HepG2 (cell line): ENCODE measurements around the gene LHB. TPM values are rescaled to one million over a fixed set of nuclear protein-coding genes. Genes with fewer than 3 reads are reported as not detected.

Experiments used
- ATAC-seq: fragments of 200-7000 bp; cut with Tn5 transposase; 3 replicates; pipeline ENCODE4 v1.9.1; 2020; ENCODE audit warnings: mild to moderate bottlenecking, moderate library complexity
- BruUV-seq: library from RNA; stranded (reverse); fragments of 400-500 nt; replicated peaks from 2 replicates; lab custom pipeline; 2021; lab: Mats Ljungman, UMichigan
- CTCF ChIA-PET: fragments of 300-600 bp; formaldehyde crosslinking; extraction: SDS; loops from one replicate; lab custom pipeline; 2021; ENCODE audit warnings: low total read pairs, inconsistent platforms, low intra/inter-chr PET ratio; lab: Yijun Ruan, JAX
- POLR2A ChIA-PET: fragments of 350-600 bp; sonication (Branson Sonifier 250); formaldehyde crosslinking; loops from one replicate; lab custom pipeline; 2020; ENCODE audit warnings: antibody characterized with exemption, inconsistent platforms; lab: Yijun Ruan, JAX
- DNase-seq: peaks from one replicate; pipeline ENCODE4 v3.0.0-alpha.2; 2015; ENCODE audit warnings: low spot score
- FAIRE-seq: peaks from 3 replicates; lab custom pipeline; 2011; peaks lifted over from hg19 to GRCh38; lab: Jason Lieb, UNC
- H2AFZ ChIP-seq: one replicate; pipeline ENCODE4 v1.6.1; 2011; ENCODE audit warnings: low read length, inconsistent platforms
- H3K27ac ChIP-seq: fragments of 300-600 bp; 3 replicates; pipeline ENCODE4 v1.8.0; 2011; ENCODE audit warnings: mixed run types, mild to moderate bottlenecking, mixed read lengths, low read length, inconsistent platforms; ENCODE audit not compliant: insufficient read depth; ENCODE audit errors: extremely low read length
- H3K27me3 ChIP-seq, 2 experiments: fragments of 200-600 bp in 1 of 2; 2 replicates in 1 of 2; 3 replicates in 1 of 2; pipeline versions ENCODE4 v1.6.0 to v1.8.0; 2011; ENCODE audit warnings: low read length in 2 of 2, mild to moderate bottlenecking in 2 of 2, moderate library complexity in 2 of 2, inconsistent platforms in 1 of 2; ENCODE audit not compliant: insufficient read depth in 2 of 2, control insufficient read depth in 1 of 2
- H3K36me3 ChIP-seq, 2 experiments: fragments of 200-600 bp in 1 of 2; replicated peaks in 1 of 2; 2 replicates in 1 of 2; 3 replicates in 1 of 2; pipeline versions ENCODE4 v1.5.1 to v1.8.0; 2011; ENCODE audit warnings: low read length in 2 of 2, inconsistent platforms in 1 of 2; ENCODE audit not compliant: insufficient read depth in 2 of 2, control insufficient read depth in 1 of 2
- H3K4me1 ChIP-seq: 2 replicates; pipeline ENCODE4 v1.5.1; 2012; ENCODE audit warnings: low read length, inconsistent platforms; ENCODE audit not compliant: insufficient read depth
- H3K4me2 ChIP-seq: 2 replicates; pipeline ENCODE4 v1.6.0; 2011; ENCODE audit warnings: low read depth, low read length, inconsistent platforms
- H3K4me3 ChIP-seq, 3 experiments: fragments of 200-600 bp in 1 of 3; sonication (generic), shearing (Covaris generic) in 1 of 3; replicated peaks in 1 of 3; 2 replicates each; pipeline ENCODE4 v1.5.1; 2011 to 2016; ENCODE audit warnings: low read length in 3 of 3, inconsistent platforms in 2 of 3, low read depth in 2 of 3, mild to moderate bottlenecking in 2 of 3, control low read depth in 1 of 3, mixed read lengths in 1 of 3; ENCODE audit not compliant: insufficient read depth in 1 of 3
- H3K79me2 ChIP-seq: one replicate; pipeline ENCODE4 v1.6.1; 2011; ENCODE audit warnings: low read length, inconsistent platforms; ENCODE audit not compliant: insufficient read depth
- H3K9ac ChIP-seq: 2 replicates; pipeline ENCODE4 v1.6.0; 2011; ENCODE audit warnings: mild to moderate bottlenecking, low read depth, low read length, inconsistent platforms; ENCODE audit not compliant: insufficient read depth
- H3K9me3 ChIP-seq: 2 replicates; pipeline ENCODE4 v1.5.1; 2012; ENCODE audit warnings: mild to moderate bottlenecking, low read length
- H4K20me1 ChIP-seq: 2 replicates; pipeline ENCODE4 v1.6.0; 2011; ENCODE audit warnings: inconsistent platforms, mild to moderate bottlenecking, low read length, moderate library complexity; ENCODE audit not compliant: insufficient read depth
- GATA4 ChIP-seq: sonication (generic); IDR thresholded peaks from 2 replicates; pipeline ENCODE4 v1.6.1; 2016; ENCODE audit warnings: antibody characterized with exemption, low read depth, borderline replicate concordance
- HOXA9 ChIP-seq: sonication (generic); formaldehyde crosslinking; IDR thresholded peaks from 2 replicates; pipeline ENCODE4 v1.8.1; 2022; ENCODE audit warnings: missing genetic modification reagents, mild to moderate bottlenecking, moderate library complexity, borderline replicate concordance
- KAT2B ChIP-seq: fragments of 150-350 bp; IDR thresholded peaks from 2 replicates; pipeline ENCODE4 v1.6.1; 2014; ENCODE audit warnings: low read depth, low read length, borderline replicate concordance
- MTF2 ChIP-seq: sonication (generic); formaldehyde crosslinking; IDR thresholded peaks from 2 replicates; pipeline ENCODE4 v1.5.0; 2020; ENCODE audit warnings: missing genetic modification reagents, borderline replicate concordance
- MYC ChIP-seq: sonication (generic); formaldehyde crosslinking; IDR thresholded peaks from 2 replicates; pipeline ENCODE4 v1.9.0; 2021; ENCODE audit warnings: missing genetic modification reagents, borderline replicate concordance
- PHF21A ChIP-seq: sonication (generic); formaldehyde crosslinking; IDR thresholded peaks from 2 replicates; pipeline ENCODE4 v1.5.0; 2020; ENCODE audit warnings: mild to moderate bottlenecking, missing genetic modification reagents
- PITX1 ChIP-seq: sonication (generic); formaldehyde crosslinking; IDR thresholded peaks from 2 replicates; pipeline ENCODE4 v1.5.1; 2020; ENCODE audit warnings: mild to moderate bottlenecking, missing genetic modification reagents
- PRPF4 ChIP-seq: fragments of 200-400 bp; formaldehyde crosslinking; IDR thresholded peaks from 2 replicates; pipeline ENCODE4 v1.6.1; 2016; ENCODE audit warnings: low read length, low read depth; ENCODE audit not compliant: poor library complexity, severe bottlenecking
- RFX3 ChIP-seq: IDR thresholded peaks from 2 replicates; pipeline ENCODE4 v1.6.1; 2016; ENCODE audit warnings: missing biosample characterization, missing genetic modification reagents
- SP1 ChIP-seq, 2 experiments: fragments of 450-650 bp in 1 of 2; sonication (generic) in 1 of 2; formaldehyde crosslinking in 1 of 2; IDR thresholded peaks; 2 replicates each; pipeline versions ENCODE4 v1.4.0 to v1.6.1; 2016 to 2020; ENCODE audit warnings: missing genetic modification reagents in 1 of 2
- SPEN ChIP-seq: sonication (generic); formaldehyde crosslinking; IDR thresholded peaks from 2 replicates; pipeline ENCODE4 v1.5.1; 2020; ENCODE audit warnings: low read depth, mild to moderate bottlenecking, missing genetic modification reagents
- SRSF9 ChIP-seq: fragments of 200-400 bp; formaldehyde crosslinking; IDR thresholded peaks from 2 replicates; pipeline ENCODE4 v1.6.1; 2018; ENCODE audit warnings: borderline replicate concordance, mild to moderate bottlenecking, low read depth, low read length; ENCODE audit not compliant: insufficient read depth, poor library complexity, severe bottlenecking
- U2AF2 ChIP-seq: fragments of 200-400 bp; formaldehyde crosslinking; IDR thresholded peaks from 2 replicates; pipeline ENCODE4 v1.6.1; 2017; ENCODE audit warnings: low read depth, mild to moderate bottlenecking, low read length
- ZFP37 ChIP-seq: sonication (generic); formaldehyde crosslinking; IDR thresholded peaks from 2 replicates; pipeline ENCODE4 v1.4.0; 2020; ENCODE audit warnings: missing genetic modification reagents, borderline replicate concordance
- ZFX ChIP-seq: sonication (generic); formaldehyde crosslinking; IDR thresholded peaks from 2 replicates; pipeline ENCODE4 v1.4.0; 2020; ENCODE audit warnings: mild to moderate bottlenecking, low read depth, missing genetic modification reagents, moderate library complexity
- ZKSCAN1 ChIP-seq: fragments of 150-350 bp; IDR thresholded peaks from 2 replicates; pipeline ENCODE4 v1.6.1; 2014; ENCODE audit warnings: low read length
- ZMYM3 ChIP-seq: sonication (generic); formaldehyde crosslinking; IDR thresholded peaks from 2 replicates; pipeline ENCODE4 v1.5.1; 2020; ENCODE audit warnings: mild to moderate bottlenecking, missing genetic modification reagents
- ZNF350 ChIP-seq: sonication (generic); formaldehyde crosslinking; IDR thresholded peaks from 2 replicates; pipeline ENCODE4 v1.4.0; 2020; ENCODE audit warnings: mild to moderate bottlenecking, low read depth, missing genetic modification reagents, borderline replicate concordance
- ZNF564 ChIP-seq: sonication (generic); formaldehyde crosslinking; IDR thresholded peaks from 2 replicates; pipeline ENCODE4 v1.8.1; 2023; ENCODE audit warnings: mild to moderate bottlenecking, missing genetic modification reagents
- ZNF879 ChIP-seq: sonication (generic); formaldehyde crosslinking; IDR thresholded peaks from 2 replicates; pipeline ENCODE4 v1.8.1; 2023; ENCODE audit warnings: missing genetic modification reagents
- WGBS: methylation state at CpG from one replicate; pipeline ENCODE4 v1.1.6; 2017; ENCODE audit warnings: low lambda C conversion rate; 5-methylcytosine and 5-hydroxymethylcytosine counted together
- in situ Hi-C: cut with HindIII; loops from 2 replicates; pipeline ENCODE4 v1.10.0; 2017; ENCODE audit warnings: low pct_unique_long_range_greater_than_20kb; ENCODE audit not compliant: extremely low pct_ligation_motif_present
- intact Hi-C: fragments of 100-400 bp; cut with micrococcal nuclease; formaldehyde crosslinking; loops from one replicate; pipeline ENCODE4 v1.10.0; 2022; ENCODE audit not compliant: unreplicated experiment
- polyA plus RNA-seq, 8 experiments: library from polyadenylated mRNA; depleted of rRNA in 3 of 8; stranded (reverse) in 7 of 8; unstranded in 1 of 8; fragments of >200 nt; fragmentation: Illumina TruSeq in 4 of 8; extraction: Trizol in 4 of 8; gene quantifications; 2 replicates each; pipeline versions ENCODE4 v1.2.1 to v1.2.3, GENCODE V29; 2011 to 2016; ENCODE audit warnings: low read depth in 4 of 8, missing spikeins in 1 of 8, mixed read lengths in 1 of 8; ENCODE audit not compliant: insufficient read depth in 1 of 8
- total RNA-seq, 5 experiments: library from RNA; depleted of rRNA; stranded (reverse); fragments of >200 nt; fragmentation: Illumina TruSeq; extraction: Trizol; gene quantifications; 2 replicates each; pipeline ENCODE4 v1.2.3, GENCODE V29; 2016; ENCODE audit warnings: low read depth in 1 of 5
- TF ChIP-seq, protein P1 (sequence below): sonication (generic); formaldehyde crosslinking; IDR thresholded peaks from 2 replicates; pipeline ENCODE4 v1.5.1; 2020; ENCODE audit warnings: mild to moderate bottlenecking, missing genetic modification reagents

Gene LHB
- total and polyA plus RNA-seq, 2 of the 13 experiments (the other 11 are each of a cell fraction or from before 2014, with no cell fraction given), result not detected

DNA sequence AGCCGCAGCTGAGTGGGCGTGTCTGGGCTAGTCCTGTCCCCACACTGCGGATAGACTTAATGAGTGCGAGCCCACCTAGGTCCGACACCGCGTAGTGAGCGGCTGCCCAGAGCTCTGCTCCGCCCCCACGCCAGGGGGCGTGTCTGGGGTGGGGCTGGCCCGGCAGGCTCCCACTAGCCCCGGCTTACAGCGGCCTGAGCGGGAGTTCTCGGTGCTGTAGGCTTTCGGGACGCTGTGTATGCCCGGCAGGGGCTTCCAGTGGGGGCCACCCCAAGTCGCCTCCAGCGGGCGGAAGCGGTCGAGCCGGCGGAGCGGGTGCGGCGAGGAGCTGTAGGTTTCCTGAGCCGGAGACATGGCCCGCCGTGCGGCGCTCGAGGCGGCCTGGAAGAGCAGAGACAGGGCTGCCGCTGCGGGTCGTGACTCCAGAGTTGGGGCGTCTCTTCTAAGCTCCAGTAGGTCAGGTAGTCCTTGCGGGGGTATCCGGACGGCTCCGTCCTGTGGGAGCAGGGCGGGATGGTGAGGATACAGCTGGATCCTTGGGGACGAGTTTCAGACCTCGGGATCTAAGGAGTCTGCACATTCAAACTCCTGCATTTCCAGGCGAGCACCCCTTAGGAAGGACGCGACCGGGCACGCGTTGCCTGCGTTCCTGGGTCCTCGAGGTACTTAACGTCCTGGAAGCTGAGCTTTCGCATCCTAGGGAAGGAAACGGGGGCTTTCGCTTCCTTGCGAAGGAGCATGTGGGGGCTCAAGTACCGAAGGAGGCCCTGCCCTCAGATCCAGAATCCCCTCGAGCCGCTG, 39.4 kb upstream of the LHB start:
- peak overlapping the region; percentile 54 to 71 (median 63) for H3K4me3 ChIP-seq
- 5% methylated on average over 11 of the region's 63 CpGs for WGBS
- H3K4me1 ChIP-seq, result peaks cover 17% of the 10 kb centered on the region
- intact Hi-C loops, result no loop called here
- no peaks in the 10 kb centered on the region for H3K79me2 ChIP-seq
- BruUV-seq, result no TSS peak
- DNase-seq (peak; percentile 23), ATAC-seq (peak; percentile 88), FAIRE-seq (no peak)
- H2AFZ ChIP-seq, result peak overlapping the region; percentile 72
- H3K9ac ChIP-seq, result no peak overlapping the region; the same call in 1 of the 2 replicates
- peaks cover 11 to 45% of the 10 kb centered on the region in 2 experiments; a peak in 4 of 5 replicates for H3K27me3 ChIP-seq
- no peaks in the 10 kb centered on the region for H3K36me3 ChIP-seq
- ChIA-PET POLR2A (interaction anchor here (1.1 kb wide), 1 partner anchor 9 kb away, joined by 3 read pairs; the partner anchor contains the start of gene NTF4), CTCF (no interaction called here)
- no peaks in the 10 kb centered on the region for H4K20me1 ChIP-seq
- H3K9me3 ChIP-seq, result no peaks in the 10 kb centered on the region
- no peak overlapping the region for H3K27ac ChIP-seq
- peak overlapping the region; percentile 93 for H3K4me2 ChIP-seq
- in situ Hi-C loops, result no loop called here
- TF ChIP-seq RFX3 (CRISPR knock-in tag), result no peak
- TF ChIP-seq PITX1 (CRISPR knock-in tag), result peak; percentile 31; the same call in 1 of the 2 replicates
- TF ChIP-seq MTF2 (CRISPR knock-in tag), result peak; percentile 84
- TF ChIP-seq HOXA9, result no peak
- no peak for TF ChIP-seq SP1 (IDR thresholded peaks at IDR 0.05)
- peak; percentile 61; the same call in 1 of the 2 replicates for TF ChIP-seq SP1 (CRISPR knock-in tag; IDR thresholded peaks at IDR 0.05)
- TF ChIP-seq GATA4, result no peak
- TF ChIP-seq ZFP37, result no peak
- TF ChIP-seq ZNF564 (CRISPR knock-in tag), result no peak
- no peak; the same call in 1 of the 2 replicates for TF ChIP-seq ZNF350
- 0 out of 2 replicates have a peak, but pooled peaks have one; percentile 24 for TF ChIP-seq ZFX (CRISPR knock-in tag)
- TF ChIP-seq ZNF879 (CRISPR knock-in tag), result 0 out of 2 replicates have a peak, but pooled peaks have one; percentile 54
- TF ChIP-seq SPEN (CRISPR knock-in tag), result peak; percentile 32; the same call in 1 of the 2 replicates
- no peak for TF ChIP-seq ZKSCAN1
- TF ChIP-seq MYC (CRISPR knock-in tag), result no peak
- no peak for TF ChIP-seq SRSF9
- TF ChIP-seq, protein P1, sequence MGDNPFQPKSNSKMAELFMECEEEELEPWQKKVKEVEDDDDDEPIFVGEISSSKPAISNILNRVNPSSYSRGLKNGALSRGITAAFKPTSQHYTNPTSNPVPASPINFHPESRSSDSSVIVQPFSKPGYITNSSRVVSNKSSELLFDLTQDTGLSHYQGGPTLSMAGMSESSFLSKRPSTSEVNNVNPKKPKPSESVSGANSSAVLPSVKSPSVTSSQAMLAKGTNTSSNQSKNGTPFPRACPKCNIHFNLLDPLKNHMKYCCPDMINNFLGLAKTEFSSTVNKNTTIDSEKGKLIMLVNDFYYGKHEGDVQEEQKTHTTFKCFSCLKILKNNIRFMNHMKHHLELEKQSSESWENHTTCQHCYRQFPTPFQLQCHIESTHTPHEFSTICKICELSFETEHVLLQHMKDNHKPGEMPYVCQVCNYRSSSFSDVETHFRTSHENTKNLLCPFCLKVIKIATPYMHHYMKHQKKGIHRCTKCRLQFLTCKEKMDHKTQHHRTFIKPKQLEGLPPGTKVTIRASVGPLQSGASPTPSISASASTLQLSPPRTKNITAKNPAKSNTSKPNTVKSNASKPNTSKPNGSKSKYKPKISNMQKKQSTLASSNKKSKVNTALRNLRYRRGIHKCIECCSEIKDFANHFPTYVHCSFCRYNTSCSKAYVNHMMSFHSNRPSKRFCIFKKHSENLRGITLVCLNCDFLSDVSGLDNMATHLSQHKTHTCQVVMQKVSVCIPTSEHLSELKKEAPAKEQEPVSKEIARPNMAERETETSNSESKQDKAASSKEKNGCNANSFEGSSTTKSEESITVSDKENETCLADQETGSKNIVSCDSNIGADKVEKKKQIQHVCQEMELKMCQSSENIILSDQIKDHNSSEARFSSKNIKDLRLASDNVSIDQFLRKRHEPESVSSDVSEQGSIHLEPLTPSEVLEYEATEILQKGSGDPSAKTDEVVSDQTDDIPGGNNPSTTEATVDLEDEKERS (CRISPR knock-in tag), result no peak
- no peak for TF ChIP-seq KAT2B
- no peak for TF ChIP-seq U2AF2
- peak; percentile 57; the same call in 1 of the 2 replicates for TF ChIP-seq PHF21A (CRISPR knock-in tag)
- no peak for TF ChIP-seq PRPF4
- TF ChIP-seq ZMYM3, result no peak
